Bone marrow (tissue), 2 donors: Measurements from ENCODE around the gene TMEM33.
A peak's percentile ranks its signal among the peaks of the same experiment; 100 is the strongest.

Source experiments
- DNase-seq, 2 donors: peaks; one replicate each; lab custom pipeline; 2025; lab: John Stamatoyannopoulos, UW

TMEM33 gene

DNA sequence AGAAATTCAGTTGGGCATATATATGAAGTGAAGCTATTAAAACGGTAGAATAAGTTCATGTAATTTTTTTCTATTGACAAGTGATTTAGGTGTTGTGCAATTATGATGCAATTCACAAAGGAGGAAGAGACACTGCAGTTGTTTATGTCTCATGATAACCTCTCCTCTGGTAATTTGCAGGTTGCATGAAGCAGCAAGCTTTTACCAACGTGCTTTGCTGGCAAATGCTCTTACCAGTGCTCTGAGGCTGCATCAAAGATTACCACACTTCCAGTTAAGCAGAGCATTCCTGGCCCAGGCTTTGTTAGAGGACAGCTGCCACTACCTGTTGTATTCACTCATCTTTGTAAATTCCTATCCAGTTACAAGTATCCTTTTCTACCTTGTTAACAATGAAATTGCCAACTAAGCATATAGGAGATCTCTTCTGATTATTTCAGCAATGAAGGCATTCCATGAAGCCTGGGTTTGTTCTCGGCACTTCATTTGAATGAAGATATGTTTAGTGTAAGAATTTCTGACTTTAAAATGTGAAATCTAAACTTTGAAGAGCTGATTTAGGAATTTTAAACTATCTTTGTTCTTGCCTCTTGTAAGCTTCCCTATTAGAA is 3.9 kb downstream of the TMEM33 start:
- DNase-seq, result no peak

DNA sequence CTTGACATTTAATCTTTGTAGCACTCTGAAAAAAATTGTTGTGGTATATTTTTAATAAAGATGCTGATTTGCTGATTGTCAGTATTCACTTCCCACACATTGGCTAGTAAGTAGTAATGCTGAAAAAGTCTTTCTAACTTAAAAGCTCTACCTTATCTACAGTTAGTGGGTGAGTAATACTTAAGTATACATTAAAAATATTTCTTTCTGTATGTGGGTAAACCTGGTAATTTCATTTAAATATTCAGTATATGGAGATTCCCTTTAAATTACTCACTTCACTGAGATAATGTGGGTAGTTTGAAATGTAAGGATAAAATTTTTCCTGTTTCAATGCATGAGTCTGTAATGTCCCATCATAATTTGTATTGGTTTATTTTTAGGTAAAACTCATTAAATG is 5.6 kb downstream of the TMEM33 start:
- no peak for DNase-seq

DNA sequence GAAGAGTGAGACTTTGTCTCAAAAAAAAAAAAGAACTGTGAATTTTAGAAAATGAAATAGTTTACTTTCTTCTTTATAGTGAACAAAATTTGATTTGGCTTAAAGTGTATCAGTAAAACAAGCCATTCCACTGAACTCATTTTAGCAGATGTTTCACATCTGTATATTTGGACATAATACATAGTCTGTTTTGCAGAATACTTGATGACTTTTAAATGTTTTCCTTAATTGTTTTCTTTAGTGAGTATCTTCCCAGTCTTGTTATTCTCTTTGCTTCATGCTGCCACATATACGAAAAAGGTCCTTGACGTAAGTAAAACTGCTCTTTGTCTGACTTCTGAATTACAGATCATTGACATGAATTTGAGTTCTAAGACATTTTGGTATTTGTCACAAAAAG is 8.3 kb downstream of the TMEM33 start:
- no peak for DNase-seq

DNA sequence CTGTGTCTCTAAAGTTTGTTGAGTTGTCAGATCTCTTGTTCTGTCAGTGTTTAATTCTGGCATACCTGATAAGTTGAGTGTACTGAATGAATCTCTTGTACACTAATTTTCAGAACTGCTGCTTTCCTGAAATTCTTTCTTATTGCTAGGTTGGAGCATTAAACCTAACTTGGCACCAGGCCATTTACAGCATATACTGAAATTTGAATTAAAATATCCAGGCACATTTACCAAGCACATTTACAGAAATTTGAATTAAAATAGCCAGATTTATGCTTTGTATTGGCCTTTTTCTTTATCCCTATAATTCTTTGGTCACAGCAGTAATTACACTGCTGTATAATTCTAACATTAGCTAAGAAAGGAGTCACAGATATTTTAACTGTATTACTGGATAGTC is 8.9 kb downstream of the TMEM33 start:
- no peak for DNase-seq

DNA sequence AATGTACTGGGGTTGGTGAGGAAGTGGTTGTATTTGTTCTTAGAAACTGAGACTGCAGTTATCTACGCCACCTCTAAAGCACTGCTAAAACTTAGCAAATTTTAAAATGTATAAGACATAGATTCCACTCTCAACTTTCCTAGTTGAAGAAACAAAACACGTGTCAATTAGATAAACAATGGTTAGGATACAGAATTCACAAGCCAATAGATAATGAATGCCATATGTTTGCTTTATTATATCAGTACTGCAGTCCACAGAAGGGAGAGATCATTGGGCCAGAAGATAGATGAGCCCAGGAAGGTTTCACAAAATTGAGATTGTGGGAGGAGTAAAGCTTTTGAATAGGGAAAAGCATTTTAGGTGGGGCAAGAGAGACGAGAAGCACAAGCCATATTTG is 14.3 kb downstream of the TMEM33 start:
- no peak for DNase-seq

DNA sequence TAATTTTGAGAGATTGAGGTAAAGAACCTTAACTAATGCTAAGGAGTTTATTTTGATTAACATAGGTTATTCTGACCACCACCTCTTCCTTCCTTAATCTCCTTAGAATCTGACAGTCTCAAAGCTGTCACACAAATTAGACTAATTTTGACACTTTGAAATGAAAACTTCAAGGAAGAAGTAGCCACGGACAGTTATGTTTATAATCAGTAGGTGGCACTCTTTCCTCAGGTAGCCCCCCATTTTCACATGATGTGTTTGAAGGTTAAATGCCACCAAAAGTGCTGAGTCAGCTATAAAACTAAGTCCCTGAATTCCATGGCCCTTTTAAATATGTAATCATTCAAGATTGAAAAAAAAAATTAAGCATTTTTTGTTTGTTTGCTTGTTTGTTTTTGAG is 22.4 kb downstream of the TMEM33 start:
- peak in 1 of 2 donors; percentile 11 for DNase-seq

DNA sequence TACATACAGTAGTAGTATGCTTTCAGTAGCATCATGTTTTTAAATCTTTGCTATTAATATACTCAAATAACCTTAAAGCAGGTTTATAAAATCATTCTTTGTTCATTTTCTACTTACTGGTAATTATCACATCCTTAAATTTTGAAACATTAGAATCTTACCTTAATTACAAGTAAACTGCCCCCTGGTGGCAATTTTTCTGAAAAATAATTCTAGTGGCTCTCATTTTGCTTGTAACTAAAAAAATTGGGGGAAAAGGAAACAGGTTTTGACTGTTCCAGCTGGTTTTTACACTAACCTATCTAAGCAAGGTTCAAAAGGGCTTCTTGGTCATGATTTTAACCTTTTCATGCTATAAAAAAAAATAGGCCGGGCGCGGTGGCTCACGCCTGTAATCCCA is 27.9 kb downstream of the TMEM33 start:
- no peak for DNase-seq

DNA sequence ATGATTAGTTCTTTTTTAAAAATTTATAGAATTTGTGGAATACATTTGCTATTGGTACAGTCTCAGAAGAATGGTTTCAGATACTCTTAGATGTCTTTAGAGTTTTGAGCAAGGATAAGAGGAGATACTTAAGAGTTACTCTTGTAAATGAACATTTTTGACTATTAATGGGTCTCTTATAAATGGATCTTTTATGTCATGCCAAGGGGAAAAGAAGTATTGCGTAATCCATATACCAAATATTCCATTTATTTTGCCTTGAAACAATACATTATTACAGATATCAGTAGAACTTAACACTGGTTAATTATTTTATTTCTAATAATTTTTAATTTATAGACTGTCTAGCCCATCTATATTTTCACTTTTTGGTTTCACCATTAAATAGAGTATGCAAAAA is 29.2 kb downstream of the TMEM33 start:
- no peak for DNase-seq

DNA sequence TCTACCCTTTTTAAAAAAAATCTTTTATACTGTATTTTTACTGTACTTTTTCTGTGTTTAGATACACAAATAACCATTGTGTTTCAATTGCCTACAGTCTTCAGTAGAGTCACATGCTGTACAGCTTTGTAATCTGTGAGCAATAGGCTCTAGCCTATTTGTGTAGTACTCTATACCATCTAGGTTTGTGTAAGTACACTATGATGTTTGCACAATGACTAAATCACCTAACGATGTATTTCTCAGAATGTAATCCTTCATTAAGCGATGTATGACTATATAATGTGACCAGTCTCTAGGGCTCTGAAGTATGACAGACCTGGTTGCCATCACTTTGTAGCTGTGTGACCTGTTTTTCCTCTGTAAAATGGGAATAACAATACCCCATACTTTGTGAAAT is 32.2 kb downstream of the TMEM33 start:
- DNase-seq, result no peak

DNA sequence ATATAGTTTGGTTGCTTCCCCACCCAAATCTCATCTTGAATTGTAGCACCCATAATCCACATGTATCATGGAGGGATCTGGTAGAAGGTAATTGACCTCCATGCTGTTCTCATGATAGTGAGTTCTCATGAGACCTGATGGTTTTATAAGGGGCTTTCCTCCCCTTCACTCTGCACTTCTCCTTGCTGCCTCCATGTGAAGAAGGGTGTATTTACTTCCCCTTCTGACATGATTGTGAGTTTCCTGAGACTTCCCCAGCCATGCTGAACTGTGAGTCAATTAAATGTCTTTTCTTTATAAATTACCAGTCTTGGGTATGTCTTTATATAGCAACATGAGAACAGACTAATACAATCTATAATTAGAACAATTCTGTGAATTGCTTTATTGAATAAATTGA is 34.4 kb downstream of the TMEM33 start:
- peak in 1 of 2 donors; percentile 46 for DNase-seq

DNA sequence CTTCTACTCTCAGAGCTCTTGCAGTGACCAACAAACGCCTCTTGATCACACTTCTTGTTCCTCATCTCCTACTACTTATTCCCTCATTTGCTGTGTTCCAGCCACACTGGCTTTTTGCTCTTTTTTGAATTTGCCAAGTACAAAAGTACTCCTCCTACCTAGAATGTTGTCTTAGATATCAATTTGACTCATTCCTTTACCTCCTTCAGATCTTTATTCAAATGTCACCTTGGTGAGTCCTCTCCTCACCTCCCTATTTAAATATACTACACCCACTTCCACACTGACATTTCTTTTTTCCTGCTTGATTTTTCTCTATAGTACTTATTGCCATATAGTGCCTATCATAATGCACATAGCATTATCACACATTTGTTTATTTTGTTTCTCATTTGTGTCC is 40.1 kb downstream of the TMEM33 start:
- DNase-seq, result no peak

DNA sequence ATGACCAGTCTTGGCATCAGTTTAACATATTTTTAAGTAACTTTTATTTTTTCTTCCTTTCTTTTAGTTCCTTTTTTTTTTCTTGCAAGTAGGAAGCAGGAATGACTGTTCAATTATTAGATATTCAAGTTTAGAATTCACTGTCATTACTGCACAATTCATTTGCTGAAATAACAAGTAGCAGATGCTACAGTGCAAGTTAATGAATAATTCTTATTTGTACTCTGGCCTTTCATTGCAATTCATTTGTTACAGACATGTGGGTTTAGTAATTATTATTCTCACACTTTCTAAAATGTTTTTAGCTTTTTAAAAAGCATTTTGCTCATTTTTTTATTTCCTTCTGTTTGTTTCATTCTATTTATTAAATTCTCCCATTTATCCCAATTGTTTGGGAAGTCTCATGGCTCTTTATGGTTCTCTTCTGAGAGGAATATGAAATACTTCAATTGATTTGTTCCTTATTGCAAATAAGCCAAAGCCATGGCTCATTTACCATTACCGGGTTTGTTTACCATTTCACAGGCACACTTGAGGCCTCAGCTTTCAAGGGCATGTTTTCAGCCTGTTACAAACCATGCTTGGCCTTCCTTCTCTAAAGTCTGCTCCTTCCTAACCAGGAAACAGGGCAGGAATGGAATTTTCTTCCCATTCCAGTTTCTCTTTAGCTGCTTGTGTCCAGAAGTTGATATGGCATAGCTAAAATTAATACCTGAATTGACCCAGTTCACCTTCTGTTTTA is 41.7 kb downstream of the TMEM33 start:
- no peak for DNase-seq

DNA sequence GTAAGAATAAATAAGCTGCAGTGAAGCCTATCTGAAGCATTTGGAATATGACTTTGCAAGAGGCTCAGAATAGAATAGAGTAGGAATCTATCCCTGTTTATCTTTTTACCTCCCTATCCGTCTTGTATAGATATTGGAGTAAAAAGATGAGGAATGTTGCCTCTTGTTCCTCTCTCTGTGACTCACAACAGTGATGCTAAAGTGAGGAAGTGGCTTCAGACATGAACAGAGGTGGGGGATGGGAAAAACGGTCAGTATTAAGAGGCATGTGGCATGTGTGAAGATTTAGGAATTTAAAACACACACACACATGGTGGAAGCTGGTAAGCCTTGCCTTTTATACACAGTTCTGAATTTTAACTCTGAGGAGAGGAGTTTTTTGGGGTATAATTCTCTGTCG is 42.5 kb downstream of the TMEM33 start:
- DNase-seq, result no peak

DNA sequence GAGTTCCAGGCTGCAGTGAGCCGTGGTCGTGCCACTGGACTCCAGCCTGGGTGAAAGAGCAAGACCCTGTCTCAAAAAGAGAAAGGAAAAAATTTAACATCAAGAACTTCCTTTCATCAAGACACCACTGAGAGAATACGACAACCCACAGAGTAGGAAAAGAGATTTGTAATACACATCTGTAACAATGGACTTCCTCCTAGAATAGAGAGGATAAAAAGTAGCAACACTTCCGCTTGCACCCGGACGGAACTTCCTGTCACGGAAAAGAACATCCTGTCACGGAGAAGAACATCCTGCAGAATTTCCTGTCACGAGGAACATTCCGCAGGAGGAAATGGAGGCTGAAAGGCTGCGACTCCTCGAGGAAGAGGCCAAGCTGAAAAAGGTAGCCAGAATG is 46.2 kb downstream of the TMEM33 start, which contains the start of gene DCAF4L1:
TSS of gene DCAF4L1 (plus strand) at position 301 of the 400 bp plus-strand sequence. CDS start at position 338, 37 bp downstream.
- no peak for DNase-seq

DNA sequence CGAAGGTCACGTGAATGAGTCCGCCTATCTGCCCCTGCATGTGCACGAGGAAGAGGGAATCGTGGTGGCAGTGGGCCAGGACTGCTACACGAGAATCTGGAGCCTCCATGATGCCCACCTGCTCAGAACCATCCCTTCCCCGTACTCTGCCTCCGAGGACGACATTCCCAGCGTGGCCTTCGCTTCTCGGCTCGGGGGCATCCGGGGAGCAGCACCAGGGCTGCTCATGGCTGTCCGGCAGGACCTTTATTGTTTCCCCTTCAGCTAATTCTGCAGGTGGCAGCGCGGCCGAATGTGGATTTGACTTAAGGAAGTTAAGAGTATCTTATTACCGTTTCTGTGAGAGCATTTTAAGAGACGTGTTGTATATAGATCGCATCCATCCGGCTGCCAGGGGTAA is 47.5 kb downstream of the TMEM33 start:
- no peak for DNase-seq

DNA sequence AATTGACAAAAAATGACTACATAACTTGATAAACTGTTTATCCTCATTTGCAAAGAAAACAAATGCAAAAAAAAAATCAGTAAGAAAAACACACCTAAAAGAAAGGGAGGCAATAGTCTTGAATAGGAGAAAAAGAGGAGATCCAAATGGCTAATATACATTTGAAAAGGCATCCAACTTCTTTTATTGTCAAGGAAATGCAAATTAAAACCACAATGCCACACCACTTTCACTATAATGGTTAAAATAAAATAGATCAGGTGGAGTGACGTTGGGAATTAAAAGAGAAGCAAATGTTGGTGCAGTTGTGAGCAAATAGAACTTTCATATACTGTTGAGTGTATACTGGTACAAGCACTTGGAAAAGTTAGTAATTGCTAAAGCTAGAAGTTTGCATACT is 49.9 kb downstream of the TMEM33 start:
- no peak for DNase-seq

DNA sequence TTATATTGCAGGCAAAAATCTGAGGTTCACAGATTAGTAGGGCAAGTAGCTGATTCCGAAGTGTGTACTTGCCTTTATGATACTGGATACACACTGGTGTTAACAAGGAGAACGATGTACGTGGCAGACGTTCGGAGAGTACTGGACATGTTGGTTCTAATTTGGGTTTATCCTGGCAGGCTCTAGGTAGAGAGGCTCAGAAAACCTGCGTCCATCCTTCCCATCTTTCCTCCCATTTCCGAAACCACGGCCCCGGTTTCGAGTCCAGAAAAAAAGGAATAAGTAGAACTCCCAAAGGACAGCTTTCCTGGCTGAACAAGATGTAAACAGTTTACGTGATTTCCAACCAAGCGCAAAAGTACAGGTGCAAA is 54.8 kb downstream of the TMEM33 start:
- no peak for DNase-seq

DNA sequence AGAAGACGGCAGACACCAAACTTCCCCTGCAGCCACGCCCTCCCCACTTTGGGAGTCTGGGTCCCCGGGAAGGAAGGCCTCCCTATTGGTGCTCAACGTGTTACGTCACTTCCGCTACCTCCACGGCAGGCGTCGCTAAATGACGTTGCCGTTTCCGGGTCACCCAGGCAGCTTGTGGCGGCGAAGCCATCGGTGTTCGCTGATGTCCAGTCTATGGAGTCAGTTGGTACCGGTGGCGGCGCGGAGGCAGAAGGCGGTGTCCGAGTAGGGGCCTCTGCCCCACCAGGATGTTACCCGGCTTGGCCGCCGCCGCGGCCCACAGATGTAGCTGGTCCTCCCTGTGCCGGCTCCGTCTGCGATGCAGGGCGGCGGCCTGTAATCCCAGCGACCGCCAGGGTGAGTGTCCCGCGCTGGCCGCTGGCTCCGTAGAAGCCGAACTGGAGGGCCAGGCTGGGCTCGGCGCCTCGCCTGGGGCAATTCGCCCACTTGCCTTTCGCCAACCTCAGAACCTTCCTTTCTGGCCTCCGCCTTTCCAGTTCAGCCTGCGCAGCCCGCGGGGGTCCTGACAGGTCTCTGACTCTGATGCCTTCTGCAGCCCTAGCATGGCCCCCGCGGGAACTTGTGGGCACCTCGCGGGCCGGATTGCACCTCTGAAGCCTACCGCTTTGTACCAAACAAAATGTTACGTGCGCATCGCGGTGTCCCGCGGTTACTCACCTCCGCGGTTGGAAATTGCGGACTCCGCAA is 55.3 kb downstream of the TMEM33 start, which contains the start of gene SLC30A9:
TSS of gene SLC30A9 (plus strand) at position 166 of the 747 bp plus-strand sequence. CDS start at position 288, 122 bp downstream.
- DNase-seq, result peak; percentile 77 to 90

DNA sequence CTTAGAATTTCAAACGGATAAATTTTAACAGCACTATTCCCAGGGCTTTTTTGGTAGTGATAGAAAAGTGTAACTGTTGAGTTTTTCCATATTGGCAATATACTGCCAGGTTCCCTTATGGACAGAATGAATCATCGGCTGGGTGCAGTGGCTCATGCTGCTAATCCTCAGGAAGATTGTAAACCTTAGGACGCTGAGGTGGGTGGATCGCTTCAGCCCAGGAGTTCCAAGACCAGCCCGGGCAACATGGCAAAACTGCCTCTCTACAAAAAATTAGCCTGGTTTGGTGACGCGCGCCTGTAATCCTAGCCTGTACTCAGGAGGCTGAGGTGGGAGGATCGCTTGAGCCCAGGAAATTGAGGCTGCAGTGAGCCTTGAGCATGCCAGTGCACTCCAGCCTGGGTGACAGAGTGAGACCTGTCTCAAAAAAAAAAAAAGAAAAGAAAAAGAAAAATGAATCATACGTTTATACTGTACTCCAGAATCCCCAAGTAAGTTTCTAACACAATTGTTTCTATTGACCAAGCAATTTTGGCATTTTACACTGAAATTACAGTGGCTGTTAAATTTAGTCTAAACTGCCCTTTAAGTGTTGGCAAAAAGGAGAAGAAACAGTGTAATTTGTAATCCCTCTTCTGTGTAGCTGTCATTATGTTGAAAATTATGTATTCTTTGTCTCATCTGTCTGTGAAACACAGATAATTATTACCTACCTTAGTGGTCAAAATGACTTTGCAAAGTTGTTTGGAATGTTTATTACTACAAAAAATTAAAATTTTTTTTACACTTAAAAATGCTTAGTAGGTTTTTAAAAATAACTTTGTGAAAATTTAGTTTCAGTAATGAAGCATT is 56.9 kb downstream of the TMEM33 start:
- DNase-seq, result no peak

DNA sequence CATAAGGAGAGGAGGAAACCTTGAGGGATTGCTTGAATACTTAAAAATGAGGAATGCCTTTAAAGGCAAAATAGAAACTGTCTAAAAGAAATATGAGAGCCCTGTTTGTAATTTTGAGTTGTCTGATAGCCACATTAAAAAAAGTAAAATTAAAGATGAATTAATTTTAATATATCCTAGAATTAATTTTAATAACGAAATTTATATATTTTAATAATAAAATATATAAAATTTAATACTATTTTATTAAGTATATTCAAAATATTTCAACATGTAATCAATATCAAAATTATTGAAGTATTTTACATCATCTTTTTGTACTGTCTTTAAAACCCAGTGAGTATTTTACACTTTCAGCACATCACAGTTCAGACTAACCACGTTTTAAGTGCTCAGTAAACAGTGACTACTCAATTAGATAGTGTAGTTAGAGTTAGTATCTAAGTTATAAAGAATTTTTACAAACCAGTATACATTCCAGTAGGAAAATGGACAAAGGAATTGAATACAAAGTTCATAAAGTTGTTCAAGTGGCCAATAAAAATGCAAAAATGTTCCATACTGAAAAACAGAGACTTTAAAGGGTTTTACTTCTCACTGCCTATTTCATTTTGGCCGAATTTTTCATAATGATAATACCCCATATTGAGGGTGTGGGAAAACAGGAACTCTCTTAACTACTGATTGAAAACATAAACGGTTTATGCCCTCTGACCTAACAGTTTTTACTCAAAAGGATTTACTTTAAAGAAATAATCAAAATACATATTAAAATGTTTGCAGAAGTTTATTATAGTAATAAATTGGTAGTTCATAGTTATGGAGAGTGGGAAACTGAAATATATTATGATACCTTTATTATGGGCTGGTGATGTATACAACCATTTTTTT is 58.0 kb downstream of the TMEM33 start:
- DNase-seq, result no peak

DNA sequence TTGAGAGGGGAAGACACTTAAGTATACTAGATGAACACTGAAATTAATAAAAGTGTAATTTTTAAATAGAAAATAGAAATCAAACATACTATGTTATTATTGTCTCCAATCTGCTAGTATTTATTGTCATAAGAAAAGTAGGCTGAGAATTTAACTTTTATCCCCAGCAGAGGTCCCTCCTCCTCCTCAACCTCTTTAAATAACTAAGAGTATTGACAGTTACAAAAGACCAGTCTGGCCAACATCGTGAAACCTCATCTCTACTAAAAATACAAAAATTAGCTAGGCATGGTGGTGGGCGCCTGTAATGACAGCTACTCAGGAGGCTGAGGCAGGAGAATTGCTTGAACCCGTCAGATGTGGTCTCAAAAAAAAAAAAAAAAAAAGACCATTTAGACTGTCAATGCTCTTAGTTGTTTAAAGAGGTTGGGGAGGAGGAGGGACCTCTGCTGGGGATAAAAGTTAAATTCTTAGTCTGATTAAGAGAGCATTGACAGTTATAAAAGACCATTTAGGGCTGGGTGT is 59.3 kb downstream of the TMEM33 start:
- no peak for DNase-seq
